ENCODE data around the gene NDUFB11. TPM values are rescaled to one million over a fixed set of nuclear protein-coding genes. Genes with fewer than 3 reads are reported as not detected.

The NDUFB11 gene
- 91.7 and 98.8 TPM in 2 replicates for total RNA-seq

- peak within 1 kb of the TSS; percentile 100 for H3K27ac Mint-ChIP-seq
- H3K36me3 Mint-ChIP-seq (ENCODE audit: low read depth): peaks cover 63% of the 10 kb centered on the region
- peaks cover 19% of the 10 kb centered on the region for H3K4me1 Mint-ChIP-seq (ENCODE audit: low read depth)
- H3K27me3 Mint-ChIP-seq (ENCODE audit: low read depth): no peaks in the 10 kb centered on the region
- H3K9me3 Mint-ChIP-seq: no peaks in the 10 kb centered on the region
- intact Hi-C loops (cut with micrococcal nuclease): loop anchor here (1.0 to 2.0 kb wide), 3 partner anchors 16 to 337 kb away; no protein-coding TSS in a partner anchor
- DNase-seq (ENCODE audit: low spot score): peak; percentile 91
- H3K4me3 Mint-ChIP-seq (ENCODE audit: low read depth): peak within 1 kb of the TSS; percentile 99
Measured at GRCh38 chrX:47144626-47145394, at the start of gene NDUFB11, which contains the start of gene RBM10. NDUFB11 (minus strand) TSS chrX:47144702; CDS start chrX:47144679, 23 bp downstream. RBM10 (plus strand) TSS chrX:47145221; CDS start chrX:47147482, 2,261 bp downstream.

- Mint-ChIP-seq H3K36me3 (ENCODE audit: low read depth) (peaks cover 40% of the 10 kb centered on the region), H3K27me3 (ENCODE audit: low read depth) (no peaks in the 10 kb centered on the region), H3K9me3 (no peaks in the 10 kb centered on the region), H3K4me3 (ENCODE audit: low read depth) (peak within 1 kb of the TSS; percentile 97), H3K27ac (peak within 1 kb of the TSS; percentile 96), H3K4me1 (ENCODE audit: low read depth) (peaks cover 36% of the 10 kb centered on the region)
- intact Hi-C loops (cut with micrococcal nuclease): loop anchor here (1.0 to 10.0 kb wide), 6 partner anchors 24 to 330 kb away; partner anchors contain the start of gene USP11
- peak; percentile 86 for DNase-seq (ENCODE audit: low spot score)
Measured at GRCh38 chrX:47193475-47194193, 49.1 kb upstream of the NDUFB11 start, which contains the start of gene UBA1. UBA1 (plus strand) TSS chrX:47193829; CDS start chrX:47198803, 4,974 bp downstream.

GRCh38 chrX:47191806-47192401 is 47.4 kb upstream of the NDUFB11 start:
- H3K36me3 Mint-ChIP-seq (ENCODE audit: low read depth): peaks cover 30% of the 10 kb centered on the region
- peaks cover 34% of the 10 kb centered on the region for H3K4me1 Mint-ChIP-seq (ENCODE audit: low read depth)
- intact Hi-C loops (cut with micrococcal nuclease): loop anchor here (2.0 to 10.0 kb wide), 2 partner anchors 47 to 123 kb away; partner anchors contain the start of genes NDUFB11 and RBM10
- H3K27me3 Mint-ChIP-seq (ENCODE audit: low read depth): no peaks in the 10 kb centered on the region
- H3K27ac Mint-ChIP-seq: peak overlapping the region; percentile 93
- H3K4me3 Mint-ChIP-seq (ENCODE audit: low read depth): peak overlapping the region; percentile 93
- no peaks in the 10 kb centered on the region for H3K9me3 Mint-ChIP-seq
- DNase-seq (ENCODE audit: low spot score): no peak

- H3K4me3 Mint-ChIP-seq (ENCODE audit: low read depth): peak overlapping the region; percentile 93
Measured at GRCh38 chrX:47191331-47191730, 46.8 kb upstream of the NDUFB11 start.

GRCh38 chrX:47190445-47191269 is 46.2 kb upstream of the NDUFB11 start:
- Mint-ChIP-seq H3K27ac (peak overlapping the region; percentile 93), H3K4me3 (ENCODE audit: low read depth) (peak overlapping the region; percentile 93), H3K36me3 (ENCODE audit: low read depth) (peaks cover 26% of the 10 kb centered on the region), H3K4me1 (ENCODE audit: low read depth) (peaks cover 22% of the 10 kb centered on the region), H3K27me3 (ENCODE audit: low read depth) (no peaks in the 10 kb centered on the region), H3K9me3 (no peaks in the 10 kb centered on the region)
- DNase-seq (ENCODE audit: low spot score): peak; percentile 76
- intact Hi-C loops (cut with micrococcal nuclease): loop anchor here (2.0 to 10.0 kb wide), 2 partner anchors 46 to 124 kb away; partner anchors contain the start of genes NDUFB11 and RBM10

More at GRCh38 chrX:47191331-47191730, 46.8 kb upstream of the NDUFB11 start:
- Mint-ChIP-seq H3K27me3 (ENCODE audit: low read depth) (no peaks in the 10 kb centered on the region), H3K36me3 (ENCODE audit: low read depth) (peaks cover 30% of the 10 kb centered on the region), H3K4me1 (ENCODE audit: low read depth) (peaks cover 29% of the 10 kb centered on the region), H3K9me3 (no peaks in the 10 kb centered on the region), H3K27ac (peak overlapping the region; percentile 93)
- intact Hi-C loops (cut with micrococcal nuclease): loop anchor here (2.0 to 10.0 kb wide), 2 partner anchors 47 to 123 kb away; partner anchors contain the start of genes NDUFB11 and RBM10
- peak; percentile 24 for DNase-seq (ENCODE audit: low spot score)

- Mint-ChIP-seq H3K4me3 (ENCODE audit: low read depth) (no peak overlapping the region), H3K27ac (no peak overlapping the region), H3K9me3 (no peaks in the 10 kb centered on the region), H3K4me1 (ENCODE audit: low read depth) (peaks cover 20% of the 10 kb centered on the region), H3K36me3 (ENCODE audit: low read depth) (peaks cover 24% of the 10 kb centered on the region), H3K27me3 (ENCODE audit: low read depth) (no peaks in the 10 kb centered on the region)
- no peak for DNase-seq (ENCODE audit: low spot score)
- intact Hi-C loops (cut with micrococcal nuclease): loop anchor here (2.0 to 10.0 kb wide), 2 partner anchors 45 to 125 kb away; partner anchors contain the start of genes NDUFB11 and RBM10
Measured at GRCh38 chrX:47189906-47190305, 45.4 kb upstream of the NDUFB11 start.

- peaks cover 18% of the 10 kb centered on the region for H3K36me3 Mint-ChIP-seq (ENCODE audit: low read depth)
- intact Hi-C loops (cut with micrococcal nuclease): no loop called here
- H3K4me1 Mint-ChIP-seq (ENCODE audit: low read depth): peaks cover 6% of the 10 kb centered on the region
- no peaks in the 10 kb centered on the region for H3K9me3 Mint-ChIP-seq
- H3K4me3 Mint-ChIP-seq (ENCODE audit: low read depth): no peak overlapping the region
- H3K27me3 Mint-ChIP-seq (ENCODE audit: low read depth): no peaks in the 10 kb centered on the region
- H3K27ac Mint-ChIP-seq: peak overlapping the region; percentile 38
- no peak for DNase-seq (ENCODE audit: low spot score)
Measured at GRCh38 chrX:47187106-47187677, 42.7 kb upstream of the NDUFB11 start.

GRCh38 chrX:47186096-47186740 is 41.7 kb upstream of the NDUFB11 start:
- Mint-ChIP-seq H3K4me3 (ENCODE audit: low read depth) (no peak overlapping the region), H3K27me3 (ENCODE audit: low read depth) (no peaks in the 10 kb centered on the region), H3K4me1 (ENCODE audit: low read depth) (peaks cover 6% of the 10 kb centered on the region), H3K36me3 (ENCODE audit: low read depth) (peaks cover 25% of the 10 kb centered on the region), H3K27ac (no peak overlapping the region), H3K9me3 (no peaks in the 10 kb centered on the region)
- intact Hi-C loops (cut with micrococcal nuclease): no loop called here
- DNase-seq (ENCODE audit: low spot score): no peak

GRCh38 chrX:47185241-47185640 is 40.7 kb upstream of the NDUFB11 start:
- H3K27ac Mint-ChIP-seq: no peak overlapping the region
- no peaks in the 10 kb centered on the region for H3K9me3 Mint-ChIP-seq
- H3K4me3 Mint-ChIP-seq (ENCODE audit: low read depth): no peak overlapping the region
- no peaks in the 10 kb centered on the region for H3K27me3 Mint-ChIP-seq (ENCODE audit: low read depth)
- H3K4me1 Mint-ChIP-seq (ENCODE audit: low read depth): peaks cover 6% of the 10 kb centered on the region
- intact Hi-C loops (cut with micrococcal nuclease): no loop called here
- no peak for DNase-seq (ENCODE audit: low spot score)
- peaks cover 28% of the 10 kb centered on the region for H3K36me3 Mint-ChIP-seq (ENCODE audit: low read depth)

- Mint-ChIP-seq H3K4me3 (ENCODE audit: low read depth) (no peak overlapping the region), H3K4me1 (ENCODE audit: low read depth) (peaks cover 6% of the 10 kb centered on the region), H3K27ac (no peak overlapping the region), H3K9me3 (no peaks in the 10 kb centered on the region), H3K27me3 (ENCODE audit: low read depth) (no peaks in the 10 kb centered on the region), H3K36me3 (ENCODE audit: low read depth) (peaks cover 29% of the 10 kb centered on the region)
- DNase-seq (ENCODE audit: low spot score): no peak
- intact Hi-C loops (cut with micrococcal nuclease): no loop called here
Measured at GRCh38 chrX:47184486-47184885, 40.0 kb upstream of the NDUFB11 start.

GRCh38 chrX:47182106-47182700 is 37.7 kb upstream of the NDUFB11 start:
- peaks cover 43% of the 10 kb centered on the region for H3K36me3 Mint-ChIP-seq (ENCODE audit: low read depth)
- H3K4me1 Mint-ChIP-seq (ENCODE audit: low read depth): no peaks in the 10 kb centered on the region
- H3K27ac Mint-ChIP-seq: no peak overlapping the region
- no peak overlapping the region for H3K4me3 Mint-ChIP-seq (ENCODE audit: low read depth)
- H3K27me3 Mint-ChIP-seq (ENCODE audit: low read depth): no peaks in the 10 kb centered on the region
- intact Hi-C loops (cut with micrococcal nuclease): no loop called here
- DNase-seq (ENCODE audit: low spot score): no peak
- H3K9me3 Mint-ChIP-seq: no peaks in the 10 kb centered on the region
